HG02943 (cell line): ENCODE data around the gene CPXM2.

Experiments used
- ATAC-seq: cut with Tn5 transposase; IDR thresholded peaks from one replicate; pipeline ENCODE4 v1.9.1; 2021; ENCODE audit warnings: mild to moderate bottlenecking, low read depth, moderate library complexity; ENCODE audit not compliant: unreplicated experiment

The CPXM2 gene

DNA sequence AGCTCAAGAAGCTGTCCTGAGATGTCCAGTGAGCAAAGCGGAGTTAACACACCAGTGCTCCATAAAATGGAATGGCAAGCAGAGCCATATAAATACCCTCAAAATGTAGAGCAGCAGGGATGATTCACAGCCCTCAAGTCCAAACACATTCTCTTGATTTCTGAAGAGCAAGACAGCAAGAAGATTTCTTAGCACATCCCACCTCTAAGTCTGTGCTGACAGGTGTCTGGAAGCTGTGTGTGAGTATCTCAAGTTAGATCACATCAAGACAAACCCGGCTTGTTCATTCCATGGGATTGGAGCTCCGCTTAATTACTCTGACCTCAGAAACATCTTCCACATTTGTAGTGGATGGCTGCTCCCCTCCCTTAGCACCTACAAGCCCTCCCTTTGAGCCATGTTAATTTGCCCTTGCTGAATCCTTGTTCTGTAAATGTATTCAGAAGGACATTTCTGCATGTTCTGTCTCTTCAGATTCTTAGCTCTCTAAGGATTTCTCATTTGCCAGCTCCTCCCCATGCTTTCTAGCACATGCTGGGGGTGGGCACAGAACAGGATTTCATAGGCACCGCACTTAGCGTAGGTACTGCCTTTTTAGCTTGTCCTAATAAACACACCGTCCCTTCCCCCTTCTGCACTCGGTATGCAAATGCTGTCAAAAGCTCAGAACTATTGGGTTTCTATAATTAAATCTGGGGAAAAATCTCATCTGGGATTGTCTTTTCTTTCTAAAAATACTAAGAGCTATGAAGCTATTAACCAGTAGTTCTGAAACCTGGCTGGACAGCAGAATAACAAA is 112.7 kb downstream of the CPXM2 start:
- no peak for ATAC-seq

GRCh38 chr10:123777881-123778280 is 113.7 kb downstream of the CPXM2 start:
- no peak for ATAC-seq

GRCh38 chr10:123774132-123774742 is 117.4 kb downstream of the CPXM2 start:
- no peak for ATAC-seq

GRCh38 chr10:123772645-123773508 is 118.7 kb downstream of the CPXM2 start:
- no peak for ATAC-seq

DNA sequence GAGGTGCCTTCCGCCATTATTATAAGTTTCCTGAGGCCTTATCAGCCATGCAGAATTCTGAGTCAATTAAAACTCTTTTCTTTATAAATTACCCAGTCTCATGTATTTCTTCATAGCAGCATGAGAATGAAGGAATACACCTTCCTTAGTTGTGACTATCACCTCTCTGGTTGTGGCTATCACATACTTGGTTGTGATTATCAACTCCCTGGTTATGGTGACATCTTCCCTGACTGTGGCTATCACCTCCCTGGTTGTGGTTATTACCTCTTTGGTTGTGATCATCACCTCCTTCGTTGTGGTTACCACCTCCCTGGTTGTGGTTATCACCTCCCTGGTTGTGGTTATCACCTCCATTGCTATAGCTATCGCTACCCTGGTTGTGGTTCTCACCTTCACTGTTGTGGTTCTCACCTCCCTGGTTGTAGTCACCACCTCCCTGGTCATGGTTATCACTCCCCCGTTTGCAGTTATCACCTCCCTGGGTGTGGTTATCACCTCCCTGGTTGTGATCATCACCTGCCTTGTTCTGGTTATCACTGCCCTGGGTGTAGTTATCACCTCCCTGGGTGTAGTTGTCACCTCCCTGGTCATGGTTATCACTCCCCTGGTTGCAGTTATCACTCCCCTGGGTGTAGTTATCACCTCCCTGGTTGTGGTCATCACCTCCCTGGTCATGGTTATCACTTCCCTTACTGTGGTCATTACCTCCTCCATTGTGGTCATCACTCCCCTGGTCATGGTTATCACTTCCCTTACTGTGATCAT is 119.5 kb downstream of the CPXM2 start:
- ATAC-seq: no peak

- ATAC-seq: no peak
Observed at GRCh38 chr10:123769647-123770046, 122.0 kb downstream of the CPXM2 start.

DNA sequence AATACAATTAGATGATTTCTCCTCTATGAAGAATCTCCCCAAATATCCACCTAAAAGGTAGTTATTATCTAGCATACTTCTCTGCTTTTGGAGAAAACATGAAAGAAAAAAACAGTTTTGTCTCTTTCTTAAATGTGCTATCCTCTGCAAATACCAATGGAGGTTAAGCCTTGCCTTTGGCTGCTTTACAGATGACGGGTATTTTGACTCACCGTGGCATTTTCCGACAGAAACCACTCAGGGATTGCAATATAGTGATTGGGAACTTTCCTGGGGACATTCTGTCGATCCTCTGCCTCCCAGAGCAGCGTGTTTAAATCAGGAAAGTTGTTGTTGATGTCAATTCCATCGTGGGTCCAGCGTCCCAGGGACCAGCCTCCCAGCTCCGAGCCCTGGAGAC is 124.8 kb downstream of the CPXM2 start:
- no peak for ATAC-seq

- no peak for ATAC-seq
Observed at GRCh38 chr10:123766012-123766411, 125.6 kb downstream of the CPXM2 start.

DNA sequence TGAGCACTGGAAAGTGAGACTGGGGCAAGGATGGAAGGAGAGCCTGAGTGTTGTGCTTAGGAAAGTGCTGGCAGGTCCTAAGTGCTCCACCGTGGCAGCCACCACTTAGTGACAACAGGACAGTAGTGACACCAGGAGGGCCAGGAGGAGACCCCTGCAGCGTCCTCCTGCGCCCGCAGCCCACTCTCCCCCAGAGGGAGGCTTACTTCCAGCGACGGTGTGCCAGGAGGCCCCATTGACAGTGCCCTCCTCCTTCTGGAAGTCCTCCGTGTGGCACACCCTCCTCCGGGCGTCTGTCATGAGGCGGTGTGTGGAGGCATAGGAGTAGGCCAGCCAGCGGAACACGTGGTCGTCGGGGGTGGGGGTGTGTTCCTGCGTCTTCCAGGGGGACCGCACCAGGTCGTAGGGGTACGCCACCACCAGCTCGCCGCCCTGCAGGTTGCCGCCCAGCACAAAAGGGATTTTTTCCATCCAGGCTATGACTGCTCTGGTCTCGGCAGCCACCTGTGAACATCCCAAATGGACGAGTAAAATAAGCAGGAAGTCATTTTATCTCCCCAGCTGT is 129.9 kb downstream of the CPXM2 start:
- ATAC-seq: no peak

DNA sequence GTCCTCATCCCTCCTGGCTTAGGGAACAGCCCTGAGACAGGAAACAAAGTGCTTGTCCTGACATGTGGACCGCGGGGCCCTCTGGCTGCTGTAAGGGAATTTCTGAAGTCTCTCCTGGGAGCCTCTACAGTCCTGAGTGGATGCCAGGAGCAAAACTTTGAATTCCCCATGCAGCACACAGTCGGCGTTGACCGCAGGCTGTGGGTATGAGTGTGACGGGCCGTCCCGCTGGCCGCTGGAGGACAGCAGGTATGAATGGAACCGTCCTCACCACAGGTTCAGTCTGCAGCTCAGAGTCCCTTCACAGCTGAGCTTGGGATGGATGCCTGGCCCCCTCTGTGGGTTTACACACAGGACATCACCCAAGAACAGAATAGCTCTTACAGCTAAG is 130.6 kb downstream of the CPXM2 start:
- no peak for ATAC-seq

DNA sequence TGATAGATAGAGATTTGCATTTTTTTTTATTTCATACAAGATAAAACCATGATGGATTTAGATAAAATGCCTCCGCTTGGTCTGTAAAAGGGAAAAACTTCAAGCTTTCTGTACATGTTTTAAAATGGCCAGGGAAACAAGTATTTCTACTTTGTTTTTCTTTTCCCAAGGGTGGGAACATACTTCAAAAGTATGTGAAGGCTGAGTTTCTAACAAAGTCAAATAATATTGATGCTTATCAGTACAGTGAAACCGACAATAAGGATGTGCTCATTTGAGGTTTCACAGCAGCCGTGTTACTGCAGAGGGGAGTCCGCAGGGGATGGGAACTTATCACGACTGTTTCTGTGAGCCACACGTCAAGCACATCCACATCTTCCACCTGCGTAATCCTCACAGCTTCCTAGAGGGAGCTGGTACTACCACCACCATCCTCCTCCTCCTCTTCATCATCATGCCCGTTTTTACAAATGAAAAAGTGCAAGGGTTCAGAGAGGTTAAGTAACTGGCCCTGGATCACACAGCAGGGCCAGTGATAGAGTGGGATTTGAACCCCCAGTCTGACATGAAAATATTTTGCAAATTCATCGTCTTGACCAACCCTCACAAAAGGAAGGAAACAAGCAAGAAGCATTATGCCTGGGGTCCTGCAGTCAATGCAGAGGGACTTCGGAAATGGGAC is 131.1 kb downstream of the CPXM2 start:
- no peak for ATAC-seq

GRCh38 chr10:123759501-123760031 is 132.0 kb downstream of the CPXM2 start:
- ATAC-seq: no peak

- ATAC-seq: no peak
Observed at GRCh38 chr10:123759041-123759440, 132.6 kb downstream of the CPXM2 start.

GRCh38 chr10:123757853-123758252 is 133.8 kb downstream of the CPXM2 start:
- ATAC-seq: no peak

- ATAC-seq: no peak
Observed at GRCh38 chr10:123755061-123755460, 136.5 kb downstream of the CPXM2 start.

DNA sequence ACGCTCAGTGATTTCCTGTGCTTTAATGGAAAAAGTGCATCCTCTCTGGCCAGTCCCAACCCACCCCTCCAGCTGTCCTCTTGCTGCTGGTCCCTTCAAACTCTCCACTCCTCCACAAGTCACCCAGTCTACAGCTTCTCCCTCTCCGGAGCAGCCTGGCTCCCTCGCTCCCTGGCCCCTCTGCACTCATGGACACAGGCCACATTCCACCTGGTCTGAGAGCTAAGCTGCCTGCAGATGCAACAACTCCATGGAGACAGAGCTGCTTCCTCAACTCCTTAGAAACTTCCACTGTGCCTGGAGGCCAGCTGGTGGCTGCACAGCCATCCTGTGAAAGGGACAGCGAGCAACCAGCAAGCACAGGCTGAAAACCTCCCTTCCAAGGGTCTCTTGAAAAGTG is 137.5 kb downstream of the CPXM2 start:
- no peak for ATAC-seq

DNA sequence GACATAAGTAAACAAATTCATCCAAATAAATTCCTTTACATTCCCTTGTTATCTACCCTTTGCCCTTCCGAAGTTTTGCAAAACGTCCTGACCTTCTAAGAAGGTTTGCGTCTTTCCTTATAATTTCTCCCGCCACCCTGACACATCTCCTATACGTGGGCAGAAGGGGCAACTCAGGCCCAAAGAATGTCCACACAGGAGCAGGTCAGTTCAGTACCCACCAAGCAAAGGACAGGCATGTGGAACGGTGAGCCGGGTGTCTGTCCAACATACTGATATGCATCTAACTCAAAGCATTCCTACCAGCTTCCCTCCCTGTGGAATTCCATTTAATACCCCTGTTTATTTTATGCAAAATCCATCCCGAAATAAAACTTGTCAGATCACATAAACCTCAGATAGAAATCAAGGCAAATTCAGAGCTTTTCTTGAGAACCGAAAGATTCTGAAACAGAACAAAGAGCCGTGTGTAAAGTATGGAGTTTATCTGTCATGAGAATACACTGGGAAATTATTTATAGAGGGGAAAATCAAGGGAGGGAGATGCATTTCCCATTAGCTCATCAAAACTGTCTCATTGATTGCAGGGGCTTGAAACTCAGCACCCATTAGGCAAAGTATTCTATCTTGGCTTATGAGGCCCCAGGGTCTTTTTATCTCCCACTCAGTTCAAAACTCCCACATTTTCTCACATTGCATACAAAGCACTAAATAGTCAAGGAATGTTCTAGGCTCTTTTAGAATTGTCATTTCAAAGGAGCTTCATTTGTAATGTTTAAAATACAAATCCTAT is 140.1 kb downstream of the CPXM2 start:
- ATAC-seq: no peak

DNA sequence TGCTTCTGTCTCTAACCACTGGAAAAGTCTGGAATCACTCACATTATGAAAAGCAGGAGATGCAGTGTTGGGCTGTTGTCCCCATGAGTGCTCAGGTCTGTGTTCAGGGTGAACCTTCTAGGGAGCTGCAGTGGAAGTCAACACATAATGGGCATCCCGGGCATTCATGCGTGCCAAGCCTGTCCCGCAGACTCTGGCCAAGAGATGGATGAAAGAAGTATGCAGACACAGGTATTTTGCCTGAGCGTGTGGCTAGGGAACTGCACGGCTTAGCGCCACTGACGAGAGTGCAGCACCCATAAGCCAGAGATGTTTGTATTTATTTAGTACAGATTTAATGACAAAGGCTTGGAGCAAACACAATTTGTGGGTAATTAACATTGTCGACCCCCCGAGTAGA is 140.7 kb downstream of the CPXM2 start:
- ATAC-seq: no peak

- ATAC-seq: no peak
Observed at GRCh38 chr10:123748711-123749110, 142.9 kb downstream of the CPXM2 start.
